Retinal pigment epithelial cell (primary cell): Measurements from ENCODE around the gene OR52E6.

Source experiments
- DNase-seq: peaks from one replicate; pipeline ENCODE4 v3.0.0-alpha.2; 2010; ENCODE audit warnings: low read depth
- H3K4me3 ChIP-seq: 2 replicates; pipeline ENCODE4 v1.5.1; 2011; ENCODE audit warnings: mild to moderate bottlenecking, low read length, control low read depth, moderate library complexity
- CTCF ChIP-seq: conservative IDR thresholded peaks from 2 replicates; pipeline ENCODE4 v1.5.1; 2011; ENCODE audit warnings: low read depth, low read length, control low read depth, inconsistent platforms

Gene OR52E6

GRCh38 chr11:5831196-5831829, 10.4 kb downstream of the OR52E6 start:
- TF ChIP-seq CTCF = no peak
- no peak overlapping the region for H3K4me3 ChIP-seq
- DNase-seq = no peak

DNA sequence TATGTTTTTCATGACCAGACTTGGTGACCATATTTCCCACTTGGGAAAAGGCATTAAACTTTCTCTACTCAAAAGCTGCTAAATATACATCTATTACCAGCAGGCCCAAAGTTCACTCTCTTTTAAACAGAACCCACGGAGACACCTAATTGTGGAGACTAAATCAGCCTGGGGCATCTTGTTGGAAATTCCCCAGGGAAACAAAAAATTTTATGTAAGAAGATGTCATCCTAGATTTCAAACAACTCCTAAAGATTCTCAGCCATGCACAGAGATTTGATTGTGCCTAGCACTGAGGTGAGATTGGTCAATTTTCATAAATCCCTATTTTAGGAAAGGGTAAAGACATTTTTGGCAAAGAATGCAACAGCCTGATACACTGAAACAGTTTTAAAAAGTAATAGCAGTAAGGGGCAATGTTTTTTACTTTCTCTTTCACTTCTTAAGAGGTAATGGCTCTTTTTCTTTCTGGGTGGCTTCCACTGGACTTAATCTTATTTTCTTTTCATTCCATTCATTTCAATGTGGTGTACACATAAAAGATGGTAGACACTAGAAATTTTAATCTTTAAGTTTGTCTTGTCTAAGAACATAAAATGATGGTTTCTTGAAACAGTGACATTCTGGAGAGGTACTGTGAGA, 23.3 kb downstream of the OR52E6 start:
- no peak for TF ChIP-seq CTCF
- no peak for DNase-seq
- H3K4me3 ChIP-seq = no peak overlapping the region

DNA sequence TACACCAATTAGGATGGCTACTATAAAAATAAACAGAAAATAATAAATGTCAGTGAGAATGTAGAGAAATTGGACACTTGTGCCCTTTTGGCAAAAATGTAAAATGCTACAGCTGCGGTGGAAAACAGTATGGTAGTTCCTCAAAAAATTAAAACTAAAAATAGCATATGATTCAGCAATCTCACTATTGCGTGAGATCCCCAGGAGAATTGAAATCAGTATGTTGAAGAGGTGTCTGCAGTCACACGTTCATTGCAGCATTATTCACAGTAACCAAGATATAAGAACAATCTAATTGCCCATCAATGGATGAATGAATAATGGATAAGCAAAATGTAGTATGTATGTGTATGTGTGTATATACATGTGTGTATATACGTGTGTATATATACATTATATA, 26.2 kb downstream of the OR52E6 start:
- TF ChIP-seq CTCF = no peak
- DNase-seq = no peak
- H3K4me3 ChIP-seq = no peak overlapping the region

DNA sequence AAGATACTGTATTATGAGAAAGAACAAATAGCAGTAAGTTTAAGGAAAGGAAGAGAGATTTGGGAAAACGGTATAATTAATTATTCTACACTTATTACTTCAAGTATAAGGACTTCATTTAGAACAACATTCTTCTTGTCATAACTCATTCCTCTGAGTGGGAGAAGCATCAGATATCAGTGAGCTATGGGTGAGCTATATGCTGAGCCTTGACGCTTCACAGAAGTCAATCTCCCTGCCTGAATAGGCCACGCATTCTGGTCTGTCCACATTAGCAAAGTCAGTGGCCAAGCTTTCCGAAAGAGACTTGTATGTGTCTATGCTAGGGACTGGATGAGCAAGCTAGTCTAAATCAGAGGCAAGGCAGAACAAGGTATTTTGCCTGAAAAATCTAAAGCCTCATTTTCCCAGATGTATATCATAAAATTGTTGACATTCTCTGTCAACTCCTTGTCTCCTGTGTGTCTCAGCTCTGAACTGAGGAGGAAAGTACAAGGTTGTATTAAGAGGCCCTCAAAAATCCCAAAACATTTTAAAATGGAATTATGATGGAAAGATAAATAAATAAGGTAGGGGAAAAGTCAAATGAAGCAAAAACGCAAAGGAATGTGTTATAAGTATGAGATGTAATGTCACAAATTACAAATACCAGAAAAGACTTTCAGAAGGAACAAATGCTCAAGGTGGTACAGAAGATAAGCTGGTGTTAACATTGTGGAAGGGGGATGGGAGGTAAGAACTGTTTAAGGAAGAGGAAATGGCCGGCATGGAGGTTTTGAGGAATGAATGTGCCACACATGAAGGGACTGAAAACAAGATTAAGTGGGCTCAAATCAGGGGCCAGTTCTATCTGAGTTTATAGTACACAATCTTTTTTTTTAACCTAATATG, 31.5 kb downstream of the OR52E6 start:
- no peak for TF ChIP-seq CTCF
- H3K4me3 ChIP-seq = no peak overlapping the region
- no peak for DNase-seq

GRCh38 chr11:5809122-5809519, 32.6 kb downstream of the OR52E6 start:
- TF ChIP-seq CTCF = no peak

GRCh38 chr11:5808500-5809121, 33.1 kb downstream of the OR52E6 start, which contains the start of gene OR52N2:
TSS of gene OR52N2 (plus strand) at chr11:5808924. CDS start at chr11:5820336, 11,412 bp downstream.
- peak; percentile 86 for TF ChIP-seq CTCF
- DNase-seq = no peak
- H3K4me3 ChIP-seq = peak within 1 kb of the TSS; percentile 51

More at GRCh38 chr11:5809122-5809519, 32.6 kb downstream of the OR52E6 start:
- no peak for DNase-seq
- peak overlapping the region; percentile 51 for H3K4me3 ChIP-seq
